ENCODE measurements around the gene TXNDC2. TPM values are rescaled to one million over a fixed set of nuclear protein-coding genes. Genes with fewer than 3 reads are reported as not detected.

Gene TXNDC2
- total and polyA plus RNA-seq, 9 of the 15 experiments (the other 6 are each of a cell fraction or from before 2014, with no cell fraction given) = 1.2 to 4.9 (median 2.3) TPM

- TF ChIP-seq ZMIZ1 (IDR thresholded peaks at IDR 0.05; ENCODE audit: low read depth in 2 of 2, low read length in 2 of 2) (peak in 1 of 2 experiments; percentile 33; a peak in 1 of 4 replicates), FOXJ3 (CRISPR knock-in tag; IDR thresholded peaks at IDR 0.05) (no peak), LARP7 (IDR thresholded peaks at IDR 0.05) (0 out of 2 replicates have a peak, but pooled peaks have one; percentile 51), ZNF639 (CRISPR knock-in tag; conservative IDR thresholded peaks at IDR 0.05 in 1 of 2, IDR thresholded peaks at IDR 0.05 in 1 of 2) (peak in 1 of 2 experiments; percentile 40; a peak in 1 of 4 replicates), EHMT2 (IDR thresholded peaks at IDR 0.05) (peak; percentile 90), CSDE1 (IDR thresholded peaks at IDR 0.05) (peak in 1 of 2 experiments; percentile 71; a peak in 1 of 4 replicates), BRD9 (IDR thresholded peaks at IDR 0.05; ENCODE audit: low read depth, partially characterized antibody) (peak; percentile 37), IRF2 (CRISPR knock-in tag; IDR thresholded peaks at IDR 0.05) (no peak), DLX4 (CRISPR knock-in tag; IDR thresholded peaks at IDR 0.05) (no peak), KDM1A (IDR thresholded peaks at IDR 0.05) (peak in 1 of 2 experiments; percentile 71; a peak in 2 of 4 replicates), AFF4 (CRISPR knock-in tag; IDR thresholded peaks at IDR 0.05) (no peak), BCOR (IDR thresholded peaks at IDR 0.05) (peak; percentile 84), AFF1 (IDR thresholded peaks at IDR 0.05; ENCODE audit: low read depth in 1 of 2, partially characterized antibody in 2 of 2) (peak in 1 of 2 experiments; percentile 90)
Observed at GRCh38 chr18:9848170-9848879, 37.4 kb upstream of the TXNDC2 start (continued).

Data from K562 (cell line).